ENCODE measurements around the gene IL18RAP.

IL18RAP gene, protein sequence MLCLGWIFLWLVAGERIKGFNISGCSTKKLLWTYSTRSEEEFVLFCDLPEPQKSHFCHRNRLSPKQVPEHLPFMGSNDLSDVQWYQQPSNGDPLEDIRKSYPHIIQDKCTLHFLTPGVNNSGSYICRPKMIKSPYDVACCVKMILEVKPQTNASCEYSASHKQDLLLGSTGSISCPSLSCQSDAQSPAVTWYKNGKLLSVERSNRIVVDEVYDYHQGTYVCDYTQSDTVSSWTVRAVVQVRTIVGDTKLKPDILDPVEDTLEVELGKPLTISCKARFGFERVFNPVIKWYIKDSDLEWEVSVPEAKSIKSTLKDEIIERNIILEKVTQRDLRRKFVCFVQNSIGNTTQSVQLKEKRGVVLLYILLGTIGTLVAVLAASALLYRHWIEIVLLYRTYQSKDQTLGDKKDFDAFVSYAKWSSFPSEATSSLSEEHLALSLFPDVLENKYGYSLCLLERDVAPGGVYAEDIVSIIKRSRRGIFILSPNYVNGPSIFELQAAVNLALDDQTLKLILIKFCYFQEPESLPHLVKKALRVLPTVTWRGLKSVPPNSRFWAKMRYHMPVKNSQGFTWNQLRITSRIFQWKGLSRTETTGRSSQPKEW

DNA sequence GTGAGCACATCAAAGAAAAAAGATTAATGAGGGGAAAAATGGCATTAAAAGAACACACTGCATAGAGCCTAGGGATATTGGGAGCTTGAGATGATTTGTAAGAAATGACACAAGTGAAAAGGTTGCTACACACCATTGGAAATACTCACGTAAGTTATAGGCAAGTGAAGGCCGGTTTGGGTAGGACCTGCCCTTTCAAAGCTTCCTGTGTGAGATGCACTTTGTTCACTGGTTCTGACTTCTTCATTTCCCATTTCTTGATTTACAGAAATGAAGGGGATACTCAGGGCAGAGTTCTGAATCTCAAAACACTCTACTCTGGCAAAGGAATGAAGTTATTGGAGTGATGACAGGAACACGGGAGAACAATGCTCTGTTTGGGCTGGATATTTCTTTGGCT is at the start of gene IL18RAP:
TSS of gene IL18RAP (plus strand) at position 251 of the 400 bp plus-strand sequence. CDS start at position 369, 118 bp downstream.
- DNase-seq (ENCODE audit: low read depth): no peak

DNA sequence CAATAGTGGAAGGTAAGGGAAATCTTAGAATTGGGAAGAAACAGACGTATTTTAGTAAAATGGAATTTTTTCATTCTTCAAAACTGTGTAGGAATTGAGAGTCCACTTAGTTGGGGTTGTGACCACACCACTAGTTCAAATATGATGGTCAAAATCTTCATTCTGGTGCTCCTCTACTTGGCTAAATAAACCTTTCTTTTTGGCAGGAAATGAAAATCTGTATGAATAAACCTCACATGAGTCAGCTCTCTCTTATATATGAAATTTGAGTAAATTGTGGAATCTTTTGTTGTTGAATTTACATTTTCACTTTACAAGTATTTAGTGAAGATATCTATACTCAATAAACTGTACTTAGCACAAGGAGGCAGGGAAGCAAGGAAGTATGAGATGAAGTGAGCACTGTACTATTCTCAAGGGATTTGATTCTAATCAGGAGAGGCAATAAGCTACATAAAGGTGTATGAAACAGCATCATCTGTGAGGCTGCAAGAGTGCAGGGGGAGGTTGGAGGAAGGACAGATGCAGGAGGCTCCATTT is 46.8 kb upstream of the IL18RAP start:
- DNase-seq (ENCODE audit: low read depth): no peak

DNA sequence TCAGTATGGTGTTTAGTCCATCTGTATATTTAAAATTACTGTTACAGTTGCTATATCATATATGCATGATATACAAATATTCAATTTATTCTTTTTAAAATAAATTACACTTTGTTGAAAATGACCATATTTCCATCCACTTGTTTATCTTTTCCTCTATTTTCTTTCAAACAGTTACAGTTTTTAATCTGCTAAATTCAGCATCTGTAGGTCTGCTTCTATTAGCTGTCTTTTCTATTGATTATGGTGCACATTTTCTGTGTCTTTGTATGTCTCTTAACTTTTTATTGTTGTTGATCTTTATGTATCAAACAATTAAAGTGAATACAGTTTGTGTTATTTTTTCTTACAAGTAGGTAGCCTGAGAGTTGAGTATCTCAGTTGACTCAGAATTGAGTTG is 39.2 kb upstream of the IL18RAP start:
- no peak for DNase-seq (ENCODE audit: low read depth)

DNA sequence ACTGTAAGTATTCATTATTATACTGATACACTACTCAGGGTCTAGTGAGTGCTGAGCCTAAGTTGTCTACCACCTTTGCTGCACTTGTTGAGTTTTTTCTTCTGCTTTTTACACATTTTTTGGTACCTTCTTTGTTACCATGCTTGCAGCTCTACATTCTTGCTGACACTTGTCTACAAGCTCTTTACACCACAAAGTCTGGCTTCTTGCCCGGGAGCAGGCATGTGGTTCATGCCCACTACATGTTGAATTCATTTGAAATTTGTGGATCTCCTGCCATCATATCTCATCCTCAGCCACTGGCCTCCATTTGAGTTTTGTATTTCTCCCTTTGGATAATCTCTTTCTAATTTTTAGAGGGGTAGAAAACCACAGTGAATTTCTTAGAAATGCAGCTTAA is 37.4 kb upstream of the IL18RAP start:
- no peak for DNase-seq (ENCODE audit: low read depth)

DNA sequence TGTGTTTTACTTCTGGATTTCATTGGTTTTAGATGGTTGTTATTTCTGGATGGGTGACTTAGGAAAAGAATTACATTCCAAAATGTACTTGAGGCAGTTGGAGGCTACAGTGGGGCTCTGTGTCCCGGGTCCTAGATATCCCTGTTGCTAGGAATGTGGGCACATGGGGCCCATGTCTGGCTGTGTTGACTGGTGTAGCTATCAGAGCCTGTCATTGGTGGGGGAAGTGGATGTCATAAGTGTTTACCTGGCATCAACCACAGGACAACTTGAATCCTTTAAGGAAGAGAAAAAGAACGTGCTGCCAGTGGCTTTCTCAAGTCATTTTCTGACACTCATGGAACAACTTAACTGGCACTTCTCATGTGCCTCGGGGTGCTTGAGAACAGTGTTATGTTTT is 37.0 kb upstream of the IL18RAP start:
- no peak for DNase-seq (ENCODE audit: low read depth)

DNA sequence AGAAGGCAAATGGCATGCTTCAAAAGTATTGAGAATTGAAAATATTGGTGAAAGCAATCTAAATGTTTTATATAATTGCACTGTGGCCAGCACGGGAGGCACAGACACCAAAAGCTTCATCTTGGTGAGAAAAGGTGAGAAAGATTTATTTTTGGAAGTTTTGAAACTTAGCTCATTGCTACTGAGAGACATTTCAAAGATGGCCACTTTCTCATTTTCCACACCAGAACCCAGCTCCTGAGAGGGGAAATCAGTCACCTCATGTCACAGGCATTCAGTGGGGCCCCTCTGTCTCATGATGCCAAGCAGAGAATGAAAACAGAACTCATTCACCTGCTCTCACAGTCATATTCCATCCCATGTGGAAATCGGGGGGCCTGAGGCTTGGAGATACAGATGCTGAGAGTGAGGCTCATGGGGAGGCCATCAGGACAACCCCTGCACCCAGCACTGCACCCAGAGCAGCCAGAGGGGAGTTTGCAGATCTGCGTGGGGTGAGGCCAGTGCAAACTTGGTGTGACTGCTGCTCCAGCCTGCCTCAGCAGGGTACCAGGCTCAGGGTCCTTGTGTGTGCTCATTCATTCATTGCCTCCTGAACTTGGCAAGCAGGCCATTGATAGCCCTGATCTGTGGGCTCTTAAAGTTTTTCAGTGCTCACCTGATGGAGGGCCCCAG is 36.0 kb upstream of the IL18RAP start:
- no peak for DNase-seq (ENCODE audit: low read depth)

DNA sequence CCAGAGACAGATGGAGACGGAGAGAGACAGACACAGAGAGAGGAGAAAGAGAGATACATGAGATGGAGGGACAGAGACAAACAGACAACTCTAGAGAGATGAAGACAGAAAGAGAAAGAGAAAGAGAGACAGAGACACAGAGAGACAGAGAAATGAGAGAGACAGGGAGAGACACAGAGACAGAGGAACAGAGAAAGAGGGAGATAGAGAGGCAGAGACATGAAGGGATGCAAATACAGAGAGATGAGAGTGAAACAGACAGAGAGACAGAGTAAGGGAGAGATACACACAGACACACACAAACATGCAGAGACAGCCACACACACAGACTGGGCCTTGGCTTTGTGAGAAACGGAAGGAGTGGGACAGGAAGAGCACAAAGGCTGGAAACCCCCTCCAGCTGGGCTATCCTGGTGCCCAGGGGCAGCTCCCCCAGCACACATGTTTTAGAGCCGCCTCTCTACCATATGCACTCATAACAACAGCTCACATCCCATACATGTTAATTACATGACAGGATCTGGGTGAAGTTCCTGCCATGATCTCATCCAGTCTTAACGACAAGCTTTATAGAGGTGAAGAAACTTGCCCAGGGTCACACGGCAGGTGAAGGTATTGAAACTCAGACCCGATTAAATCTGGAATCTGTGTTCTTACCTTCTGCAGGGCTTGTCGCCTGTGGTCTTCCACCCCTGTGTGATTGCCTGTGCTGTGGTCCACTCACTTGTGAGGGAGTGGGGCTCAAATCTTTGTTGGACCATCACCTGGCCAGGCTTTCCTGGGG is 35.0 kb upstream of the IL18RAP start:
- no peak for DNase-seq (ENCODE audit: low read depth)

DNA sequence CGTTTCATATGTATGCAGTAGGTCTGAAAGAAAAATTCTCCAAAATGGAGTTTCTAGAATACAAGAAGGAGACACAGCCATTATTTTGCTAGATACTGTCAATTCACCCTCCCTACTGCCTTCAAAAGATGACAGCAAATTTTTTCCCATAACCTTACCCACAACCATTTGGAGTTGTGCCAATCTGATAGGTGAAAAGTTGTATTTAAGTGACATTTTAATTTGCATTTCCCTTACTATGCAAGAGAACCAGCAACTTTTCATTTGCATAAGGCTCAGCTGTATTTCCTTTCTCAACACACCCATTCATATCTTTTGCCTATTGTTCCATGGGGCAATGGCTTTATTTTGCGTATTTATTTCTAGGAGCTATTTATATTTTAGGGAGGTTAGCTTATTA is 31.4 kb upstream of the IL18RAP start:
- DNase-seq (ENCODE audit: low read depth): no peak

DNA sequence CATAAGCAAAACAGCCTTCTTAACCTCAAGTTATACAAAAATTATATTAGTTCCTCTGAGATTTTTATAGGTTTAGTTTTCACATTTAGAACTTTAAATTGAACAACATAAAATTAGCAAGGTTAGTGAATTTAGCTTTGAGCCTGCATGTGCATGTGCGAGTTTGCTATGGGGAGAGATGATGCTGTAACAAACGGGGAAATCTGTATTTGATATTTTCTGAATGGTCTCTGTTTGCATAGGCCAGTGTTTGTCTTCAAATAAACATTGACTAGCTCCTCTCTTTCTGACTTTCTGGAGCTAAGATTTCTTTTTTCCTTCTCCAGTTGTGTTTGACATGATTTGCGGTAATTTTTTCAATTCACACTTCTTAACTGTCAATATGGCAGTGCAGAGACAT is 30.9 kb upstream of the IL18RAP start:
- DNase-seq (ENCODE audit: low read depth): no peak

DNA sequence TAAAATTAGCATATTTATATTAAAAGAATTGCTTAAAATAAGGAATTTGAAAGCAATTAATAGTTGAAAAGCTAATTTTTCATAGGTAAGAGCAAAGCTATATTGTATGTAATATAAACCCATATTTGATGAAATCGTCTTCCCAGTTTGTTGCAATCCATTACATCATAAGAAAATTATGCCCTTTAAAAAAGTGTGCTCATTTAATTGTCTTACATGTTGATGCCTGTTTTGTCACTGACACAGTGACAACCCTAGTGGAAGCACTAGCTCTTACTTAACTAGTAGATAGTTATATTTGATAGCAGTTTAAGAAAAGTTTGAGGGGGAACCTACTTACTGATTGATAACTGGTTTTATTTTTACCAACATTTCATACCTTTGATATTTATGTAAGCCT is 30.0 kb upstream of the IL18RAP start:
- DNase-seq (ENCODE audit: low read depth): no peak

DNA sequence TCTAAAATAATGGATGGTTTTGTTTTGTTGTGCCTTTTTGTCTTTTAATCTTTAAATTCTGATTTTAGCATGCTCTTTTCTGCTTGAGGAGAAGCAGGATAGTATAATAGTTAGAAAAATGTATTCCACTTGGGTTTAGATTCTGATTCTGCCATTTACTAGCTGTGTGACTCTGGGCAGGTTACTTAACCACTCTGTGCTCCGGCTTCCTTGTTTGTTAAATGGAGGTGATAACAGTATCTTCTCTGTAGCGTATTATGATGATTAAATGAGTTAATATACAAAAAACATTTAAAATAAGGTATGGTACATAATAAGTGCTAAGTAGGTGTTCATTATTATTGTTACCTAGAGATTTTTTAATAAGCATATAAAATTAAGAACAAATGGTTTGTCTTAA is 26.9 kb upstream of the IL18RAP start:
- DNase-seq (ENCODE audit: low read depth): no peak

DNA sequence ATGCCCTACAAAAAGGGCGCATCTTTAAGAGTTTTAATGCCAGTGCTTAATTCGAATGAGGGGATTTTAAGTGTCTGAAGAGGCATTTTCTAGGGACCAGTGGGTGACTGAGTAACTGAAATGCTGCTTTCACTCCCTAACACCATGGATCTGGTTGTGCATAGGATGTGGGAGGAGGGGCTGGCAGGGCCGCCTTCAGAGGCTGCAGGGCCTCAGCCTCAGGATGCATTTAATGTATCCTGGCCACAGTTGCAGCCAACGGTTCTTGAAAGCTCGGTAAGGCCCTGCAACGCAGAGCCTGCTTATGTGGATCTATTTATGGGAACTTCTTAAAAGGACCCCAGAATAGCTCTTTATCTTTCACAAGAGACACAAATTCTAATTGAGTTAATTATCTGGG is 25.8 kb upstream of the IL18RAP start:
- DNase-seq (ENCODE audit: low read depth): no peak

DNA sequence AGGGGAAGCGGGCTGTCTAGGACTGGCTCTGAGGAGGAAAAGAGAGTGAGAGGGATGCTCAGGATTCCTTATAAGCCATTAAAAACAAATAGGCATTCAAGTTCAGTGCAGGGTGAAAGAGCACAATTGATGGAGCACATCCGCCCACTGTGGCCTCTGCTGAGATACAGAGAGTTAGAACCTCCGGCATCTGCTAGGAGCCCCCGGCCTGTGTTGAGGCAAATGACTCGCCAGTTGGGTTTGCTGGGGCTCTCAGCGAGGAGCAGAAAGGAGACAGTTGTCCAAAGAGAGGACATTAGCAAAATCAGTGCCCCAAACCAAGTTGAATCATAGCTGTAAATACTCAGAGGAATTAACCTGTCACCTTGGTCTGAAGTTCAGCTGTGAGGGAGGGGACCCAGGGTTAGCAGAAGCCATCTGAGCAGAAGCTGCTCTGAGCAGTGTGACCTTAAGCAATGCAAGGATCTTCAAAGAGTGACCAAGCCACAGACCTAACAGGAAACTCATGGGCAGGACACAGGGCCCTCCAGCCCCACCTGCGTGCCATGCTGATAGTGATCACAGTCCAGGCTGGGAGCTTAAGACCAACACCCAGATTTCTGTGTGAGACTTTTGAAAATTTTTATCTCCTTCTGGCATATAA is 23.3 kb upstream of the IL18RAP start:
- no peak for DNase-seq (ENCODE audit: low read depth)

DNA sequence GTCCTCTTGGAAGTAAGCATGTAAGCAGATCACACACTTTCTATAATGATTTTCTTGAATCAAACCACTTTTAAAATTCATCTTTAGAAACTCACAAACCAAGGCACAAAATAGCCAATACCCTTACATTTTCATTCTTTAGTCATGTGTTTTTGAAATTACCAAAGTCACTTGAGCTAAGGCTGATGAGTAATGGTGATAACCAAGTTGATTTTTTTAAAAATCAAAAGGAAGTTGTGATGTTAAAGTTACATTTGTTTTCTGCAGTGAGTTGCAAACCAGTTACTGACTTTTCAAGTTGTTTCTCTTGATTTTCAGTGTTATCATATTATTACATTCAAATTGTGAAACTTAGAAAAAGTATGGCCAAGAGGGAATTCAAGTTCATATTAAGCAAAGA is 21.5 kb upstream of the IL18RAP start:
- no peak for DNase-seq (ENCODE audit: low read depth)

DNA sequence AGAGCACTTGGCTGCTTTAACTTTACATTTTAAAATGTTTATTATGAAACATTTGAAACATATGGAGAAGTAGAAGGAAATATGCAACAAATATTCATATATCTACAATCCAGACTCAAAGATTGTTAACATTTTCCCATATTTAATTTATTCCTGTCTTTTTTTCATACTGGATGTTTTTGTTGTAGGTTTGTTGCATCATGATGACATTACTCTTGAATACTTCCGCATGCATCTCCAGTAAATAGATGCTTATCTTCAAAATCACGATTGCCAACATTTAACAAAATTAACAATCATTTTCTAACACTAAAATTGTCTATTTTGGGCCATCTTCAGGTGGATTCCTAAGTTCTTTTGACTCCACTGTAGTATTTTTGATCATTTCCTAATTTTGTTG is 21.1 kb upstream of the IL18RAP start:
- DNase-seq (ENCODE audit: low read depth): no peak

DNA sequence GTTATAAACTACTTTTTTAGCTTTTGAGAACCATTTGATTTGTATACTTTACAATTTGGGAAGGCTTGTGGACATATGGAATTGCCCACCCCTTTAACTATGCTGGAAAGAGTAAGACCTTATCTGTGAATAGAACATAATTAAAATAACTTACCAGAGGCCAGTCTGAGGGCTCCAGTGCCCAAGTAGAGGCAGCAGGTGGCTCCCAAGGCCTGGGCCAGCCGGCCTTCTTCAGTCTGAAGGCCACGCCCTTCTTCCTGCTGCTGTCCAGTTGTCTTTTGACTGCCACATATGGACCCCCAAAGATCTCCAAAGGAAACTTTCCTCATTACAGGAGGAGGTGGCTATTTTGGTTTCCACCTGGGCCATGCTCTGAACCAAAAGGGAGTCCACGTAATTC is 12.0 kb upstream of the IL18RAP start:
- DNase-seq (ENCODE audit: low read depth): no peak

DNA sequence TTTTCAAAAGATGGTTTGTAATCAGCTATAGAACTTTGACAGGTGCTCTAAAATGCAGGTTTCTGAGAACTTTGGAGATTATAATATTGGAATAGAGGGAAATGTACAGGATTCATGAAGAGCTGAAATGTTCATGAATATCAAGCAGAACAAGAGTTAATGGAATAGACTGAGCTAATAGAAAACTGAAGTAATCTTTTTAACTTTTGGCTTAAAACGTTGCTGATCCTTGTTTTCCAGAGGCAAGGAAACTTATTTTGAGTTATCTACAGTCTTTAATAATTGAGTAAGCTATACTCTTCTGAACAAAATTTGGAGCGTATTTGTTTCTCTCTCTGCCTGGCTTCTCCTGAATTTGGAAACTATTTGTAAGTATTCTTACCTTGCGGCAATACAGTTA is 10.8 kb upstream of the IL18RAP start:
- DNase-seq (ENCODE audit: low read depth): no peak

DNA sequence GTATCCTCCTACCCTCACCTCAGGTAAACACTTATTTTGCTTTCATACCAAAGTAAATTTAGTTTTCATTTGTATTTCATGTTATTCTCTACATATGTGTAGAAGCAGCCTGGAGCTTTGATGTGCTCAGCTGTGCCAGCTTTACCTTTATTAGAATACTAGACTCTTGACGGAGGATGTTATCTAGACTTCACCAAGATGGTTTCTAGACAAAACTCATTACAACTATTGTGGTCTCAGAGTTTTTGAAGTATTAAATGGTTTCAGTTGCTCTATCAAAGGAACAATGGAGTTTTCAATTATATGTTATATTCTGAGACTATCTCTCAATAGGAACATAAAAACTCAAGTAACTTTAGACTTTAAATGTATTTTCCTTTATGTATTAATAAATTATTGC is 5.0 kb upstream of the IL18RAP start:
- DNase-seq (ENCODE audit: low read depth): no peak

DNA sequence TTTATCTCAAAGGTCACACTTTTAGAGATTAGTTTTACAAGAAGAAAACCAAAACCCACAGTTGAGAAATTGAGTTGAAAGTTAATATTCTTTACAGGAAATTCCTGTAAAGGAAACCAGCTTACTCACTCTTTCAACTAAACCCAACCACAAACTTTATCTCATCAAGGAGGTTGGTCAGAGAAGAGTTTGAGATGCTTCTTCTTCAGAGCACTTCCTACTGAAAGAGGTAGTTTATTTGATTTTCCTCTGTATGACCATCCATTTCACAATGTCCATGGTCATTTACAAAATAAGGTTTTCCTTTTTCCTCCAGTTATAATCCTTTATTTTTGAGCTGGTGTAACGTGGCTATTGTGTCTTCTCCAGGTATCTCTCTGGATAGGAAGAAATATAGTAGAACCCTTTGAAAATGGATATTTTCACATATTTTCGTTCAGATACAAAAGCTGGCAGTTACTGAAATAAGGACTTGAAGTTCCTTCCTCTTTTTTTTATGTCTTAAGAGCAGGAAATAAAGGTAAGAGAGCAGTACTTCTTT is 4.5 kb upstream of the IL18RAP start:
- DNase-seq (ENCODE audit: low read depth): no peak

DNA sequence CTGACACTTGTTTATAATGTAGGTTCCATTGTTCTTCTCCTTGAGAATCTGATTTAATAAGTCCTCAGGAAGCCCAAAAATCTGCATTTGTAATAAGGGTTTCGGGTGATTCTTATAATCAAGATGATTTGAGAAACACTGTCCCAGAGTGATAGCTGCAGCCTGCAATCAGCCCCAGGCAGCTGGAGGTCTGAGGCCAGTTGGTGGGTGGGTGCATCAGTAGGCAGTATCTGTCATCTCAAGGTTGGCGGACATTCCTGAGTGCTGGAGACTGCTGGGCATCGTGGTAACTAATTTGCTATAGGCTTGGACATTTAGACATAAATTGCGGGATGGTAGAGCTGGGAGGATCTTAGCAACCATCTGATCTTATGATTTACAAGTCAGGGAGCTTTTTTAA is 2.7 kb upstream of the IL18RAP start:
- no peak for DNase-seq (ENCODE audit: low read depth)
